Measurements from ENCODE around the gene SEM1. TPM values are rescaled to one million over a fixed set of nuclear protein-coding genes. Genes with fewer than 3 reads are reported as not detected.

The SEM1 gene
- total and polyA plus RNA-seq, 2 donors (not counting 3 experiments of a cell fraction or from before 2014, with no cell fraction given) = 16.7 to 81.6 TPM

GRCh38 chr7:96739609-96740008, 30.0 kb upstream of the SEM1 start:
- Histone ChIP-seq H2AFZ (ENCODE audit: low read depth, low read length) (no peak overlapping the region), H3K27ac (ENCODE audit: insufficient read depth, low read depth, low read length) (no peak overlapping the region), H3K9me1 (replicated peaks; ENCODE audit: control insufficient read depth, extremely low read depth, insufficient read depth, low read length) (no peaks in the 10 kb centered on the region), H3K4me2 (ENCODE audit: insufficient read depth, low read length) (no peak overlapping the region), H3K4me3 (replicated peaks in 1 of 3; ENCODE audit: insufficient read depth in 1 of 3, low read depth in 1 of 3, low read length in 3 of 3) (no peak overlapping the region), H3K36me3 (ENCODE audit: control insufficient read depth in 2 of 2, extremely low read depth in 1 of 2, insufficient read depth in 2 of 2, low read length in 2 of 2) (no peaks in the 10 kb centered on the region), H3K79me2 (ENCODE audit: control insufficient read depth, insufficient read depth, low read length) (no peaks in the 10 kb centered on the region), H4K20me1 (replicated peaks; ENCODE audit: control insufficient read depth, extremely low read depth, insufficient read depth, low read length) (no peaks in the 10 kb centered on the region), H3K9ac (replicated peaks; ENCODE audit: extremely low read depth, insufficient read depth, low read length) (no peak overlapping the region), H3K4me1 (ENCODE audit: control insufficient read depth, extremely low read depth, insufficient read depth, low read length) (no peaks in the 10 kb centered on the region), H3K27me3 (ENCODE audit: control insufficient read depth in 2 of 2, insufficient read depth in 2 of 2, low read length in 2 of 2) (peaks cover 9 to 33% of the 10 kb centered on the region in 2 experiments), H3K9me3 (replicated peaks; ENCODE audit: control insufficient read depth, insufficient read depth, low read length) (no peaks in the 10 kb centered on the region)
- no peak for FAIRE-seq
- TF ChIP-seq FOS (IDR thresholded peaks at IDR 0.05; ENCODE audit: borderline replicate concordance, insufficient read depth, low read length) (no peak), POLR2A (IDR thresholded peaks at IDR 0.05; ENCODE audit: low read depth, low read length) (no peak), JUN (IDR thresholded peaks at IDR 0.05; ENCODE audit: borderline replicate concordance, insufficient read depth, insufficient read length, low read depth) (no peak), CTCF (IDR thresholded peaks at IDR 0.05; ENCODE audit: extremely low read depth in 1 of 2, insufficient read depth in 1 of 2, low read depth in 1 of 2, low read length in 2 of 2) (no peak), MYC (IDR thresholded peaks at IDR 0.05; ENCODE audit: low read depth, low read length) (no peak), MAX (IDR thresholded peaks at IDR 0.05; ENCODE audit: insufficient read depth, insufficient read length) (no peak), EZH2 (IDR thresholded peaks at IDR 0.05; ENCODE audit: borderline replicate concordance, low read depth, low read length, severe bottlenecking) (no peak), GATA2 (IDR thresholded peaks at IDR 0.05; ENCODE audit: insufficient read depth, insufficient read length, low read depth, low read length) (no peak), POLR2AphosphoS5 (IDR thresholded peaks at IDR 0.05; ENCODE audit: insufficient read depth, low read depth, low read length) (no peak)
- CTCF ChIA-PET = no interaction called here
- dilution Hi-C loops (cut with MboI; ENCODE audit: extremely low pct_ligation_motif_present, low sequenced_read_pairs) (no loop called here), intact Hi-C loops (cut with micrococcal nuclease) (no loop called here)
- POLR2A ChIA-PET = no interaction called here
- BruUV-seq (replicated peaks) = no TSS peak
- DNase-seq (ENCODE audit: low read depth, low spot score) = no peak
